GM12878 (cell line): ENCODE data around the gene ATG9A. TPM values are rescaled to one million over a fixed set of nuclear protein-coding genes. Genes with fewer than 3 reads are reported as not detected.

Source experiments
- ATAC-seq: fragments of 200-7000 bp; cut with Tn5 transposase; 3 replicates; pipeline ENCODE4 v1.9.1; 2020; ENCODE audit warnings: mild to moderate bottlenecking, moderate library complexity
- BruUV-seq: library from RNA; stranded (reverse); fragments of 400-500 nt; replicated peaks from 2 replicates; lab custom pipeline; 2021; lab: Mats Ljungman, UMichigan
- CTCF ChIA-PET: fragments of 300-600 bp; sonication (Branson Sonifier 250); formaldehyde crosslinking; extraction: SDS; loops from one replicate; lab custom pipeline; 2021; ENCODE audit warnings: inconsistent platforms; lab: Yijun Ruan, JAX
- POLR2A ChIA-PET: fragments of 350-600 bp; formaldehyde crosslinking; extraction: SDS; loops from one replicate; lab custom pipeline; 2021; ENCODE audit warnings: inconsistent platforms; lab: Charles Lee
- RAD21 ChIA-PET: fragments of 300-600 bp; sonication (Branson Sonifier 250); formaldehyde crosslinking; loops from one replicate; lab custom pipeline; 2023; ENCODE audit warnings: antibody characterized with exemption; ENCODE audit not compliant: unreplicated experiment; lab: Charles Lee
- SMC1A ChIA-PET: fragments of 300-600 bp; sonication (Branson Sonifier 250); formaldehyde crosslinking; loops from one replicate; lab custom pipeline; 2023; ENCODE audit not compliant: unreplicated experiment, uncharacterized antibody; lab: Charles Lee
- DNase-seq: peaks from one replicate; pipeline ENCODE4 v3.0.0-alpha.2; 2011; ENCODE audit warnings: low read depth, low spot score
- FAIRE-seq: peaks from 3 replicates; lab custom pipeline; 2011; peaks lifted over from hg19 to GRCh38; lab: Jason Lieb, UNC
- H2AFZ ChIP-seq: 2 replicates; pipeline ENCODE4 v1.6.0; 2011; ENCODE audit warnings: low read depth, low read length, control low read depth; ENCODE audit not compliant: control insufficient read depth
- H3K27ac ChIP-seq: 2 replicates; pipeline ENCODE4 v1.5.1; 2011; ENCODE audit warnings: control low read depth; ENCODE audit not compliant: control insufficient read depth, insufficient read depth
- H3K27me3 ChIP-seq, 2 experiments: replicated peaks in 1 of 2; 2 replicates each; pipeline versions ENCODE4 v1.6.0 to v1.6.1; 2011; ENCODE audit warnings: low read length in 1 of 2; ENCODE audit not compliant: control insufficient read depth in 2 of 2, insufficient read depth in 2 of 2
- H3K36me3 ChIP-seq, 2 experiments: 2 replicates each; pipeline ENCODE4 v1.5.1; 2011; ENCODE audit warnings: low read length in 1 of 2; ENCODE audit not compliant: control insufficient read depth in 2 of 2, insufficient read depth in 2 of 2
- H3K4me1 ChIP-seq: 2 replicates; pipeline ENCODE4 v1.6.1; 2011; ENCODE audit warnings: mild to moderate bottlenecking, low read length, moderate library complexity, mixed read lengths; ENCODE audit not compliant: control insufficient read depth, insufficient read depth
- H3K4me2 ChIP-seq: 2 replicates; pipeline ENCODE4 v1.6.0; 2011; ENCODE audit warnings: control low read depth; ENCODE audit not compliant: control insufficient read depth, insufficient read depth
- H3K4me3 ChIP-seq: fragments of 200-600 bp; sonication (generic); 2 replicates; pipeline ENCODE4 v1.5.1; 2016
- H3K79me2 ChIP-seq: 2 replicates; pipeline ENCODE4 v1.6.0; 2011; ENCODE audit warnings: low read length; ENCODE audit not compliant: control insufficient read depth, insufficient read depth
- H3K9ac ChIP-seq: 2 replicates; pipeline ENCODE4 v1.8.0; 2011; ENCODE audit warnings: low read length, control low read depth, mixed read lengths; ENCODE audit not compliant: control insufficient read depth, insufficient read depth
- H3K9me3 ChIP-seq: replicated peaks from 3 replicates; pipeline ENCODE4 v1.5.1; 2011; ENCODE audit warnings: mild to moderate bottlenecking, low read length; ENCODE audit not compliant: control insufficient read depth, insufficient read depth
- H4K20me1 ChIP-seq: 2 replicates; pipeline ENCODE4 v1.6.0; 2011; ENCODE audit not compliant: control insufficient read depth, insufficient read depth
- HDGF ChIP-seq: fragments of 450-650 bp; IDR thresholded peaks from 2 replicates; pipeline ENCODE4 v1.6.1; 2016; ENCODE audit warnings: antibody characterized with exemption
- MTA2 ChIP-seq: fragments of 450-650 bp; IDR thresholded peaks from 2 replicates; pipeline ENCODE4 v1.6.1; 2016; ENCODE audit warnings: low read depth, mild to moderate bottlenecking, moderate library complexity
- NFYB ChIP-seq: IDR thresholded peaks from 2 replicates; pipeline ENCODE4 v1.6.1; 2011; ENCODE audit warnings: low read depth, mild to moderate bottlenecking, low read length, improper control_type of control experiment, moderate library complexity; ENCODE audit not compliant: insufficient read depth
- NRF1 ChIP-seq: conservative IDR thresholded peaks from 2 replicates; pipeline ENCODE4 v1.6.1; 2011; ENCODE audit warnings: mild to moderate bottlenecking, low read depth, low read length, improper control_type of control experiment
- PAX8 ChIP-seq: fragments of 450-650 bp; IDR thresholded peaks from 2 replicates; pipeline ENCODE4 v1.6.1; 2017; ENCODE audit warnings: mild to moderate bottlenecking, moderate library complexity
- PML ChIP-seq: IDR thresholded peaks from 2 replicates; pipeline ENCODE4 v1.6.1; 2012; ENCODE audit warnings: low read length, inconsistent platforms
- POLR2AphosphoS5 ChIP-seq: IDR thresholded peaks from 2 replicates; pipeline ENCODE4 v1.6.1; 2011; ENCODE audit warnings: mild to moderate bottlenecking, low read length, inconsistent platforms
- POU2F2 ChIP-seq: IDR thresholded peaks from 3 replicates; pipeline ENCODE4 v1.6.1; 2011; ENCODE audit warnings: low read depth, mild to moderate bottlenecking, low read length, borderline replicate concordance
- SRF ChIP-seq, 2 experiments: IDR thresholded peaks; 2 replicates each; pipeline ENCODE4 v1.6.1; 2011; ENCODE audit warnings: low read depth in 2 of 2, low read length in 2 of 2, mild to moderate bottlenecking in 1 of 2, moderate library complexity in 1 of 2
- ZNF24 ChIP-seq: fragments of 450-650 bp; IDR thresholded peaks from 2 replicates; pipeline ENCODE4 v1.6.1; 2017; ENCODE audit warnings: antibody characterized with exemption, mild to moderate bottlenecking
- WGBS: methylation state at CpG from one replicate; pipeline ENCODE4 v1.1.6; 2016; ENCODE audit warnings: low lambda C conversion rate; ENCODE audit not compliant: insufficient replicate concordance, insufficient coverage; ENCODE audit errors: missing lambda C conversion rate; 5-methylcytosine and 5-hydroxymethylcytosine counted together
- in situ Hi-C: fragments of 300-500 bp; cut with MboI; formaldehyde crosslinking; loops from 9 replicates; pipeline ENCODE4 v1.14.3; 2018; ENCODE audit warnings: mixed read lengths
- intact Hi-C: fragments of 100-400 bp; cut with micrococcal nuclease; formaldehyde crosslinking; loops from one replicate; pipeline ENCODE4 v1.14.2; 2022; ENCODE audit not compliant: unreplicated experiment
- polyA plus RNA-seq, 11 experiments: library from polyadenylated mRNA; depleted of rRNA in 4 of 11; unstranded in 6 of 11; stranded (reverse) in 5 of 11; fragments of >200 nt; fragmentation: Nextera tagmentation in 4 of 11; fragmentation: Illumina TruSeq in 1 of 11; extraction: Ambion mirVana in 4 of 11; extraction: Trizol in 1 of 11; gene quantifications; 1 replicate in 1 of 11; 2 replicates in 10 of 11; pipeline versions ENCODE4 v1.2.1 to v1.2.3, GENCODE V29; 2011 to 2016; ENCODE audit warnings: inconsistent platforms in 2 of 11, missing spikeins in 2 of 11, low read depth in 1 of 11
- total RNA-seq, 4 experiments: library from RNA; depleted of rRNA in 3 of 4; stranded (reverse); fragments of >200 nt in 3 of 4; fragmentation: Illumina TruSeq in 1 of 4; extraction: Trizol in 1 of 4; gene quantifications; 2 replicates each; pipeline versions ENCODE4 v1.2.1 to v1.2.3, GENCODE V29; 2013 to 2021
- TF ChIP-seq, protein P1 (sequence below): IDR thresholded peaks from 2 replicates; pipeline ENCODE4 v1.6.1; 2011; ENCODE audit warnings: low read depth, low read length, improper control_type of control experiment, borderline replicate concordance
- TF ChIP-seq, protein P2 (sequence below): fragments of 450-650 bp; IDR thresholded peaks from 2 replicates; pipeline ENCODE4 v1.6.1; 2017; ENCODE audit warnings: mild to moderate bottlenecking, moderate library complexity
- TF ChIP-seq, protein P3 (sequence below): IDR thresholded peaks from 2 replicates; pipeline ENCODE4 v1.6.1; 2012; ENCODE audit warnings: improper control_type of control experiment, low read depth, low read length; ENCODE audit not compliant: insufficient replicate concordance

ATG9A gene
- total and polyA plus RNA-seq, 10 of the 15 experiments (the other 5 are each of a cell fraction or from before 2014, with no cell fraction given): 0.16 to 37.5 (median 14.6) TPM; not detected in 1

DNA sequence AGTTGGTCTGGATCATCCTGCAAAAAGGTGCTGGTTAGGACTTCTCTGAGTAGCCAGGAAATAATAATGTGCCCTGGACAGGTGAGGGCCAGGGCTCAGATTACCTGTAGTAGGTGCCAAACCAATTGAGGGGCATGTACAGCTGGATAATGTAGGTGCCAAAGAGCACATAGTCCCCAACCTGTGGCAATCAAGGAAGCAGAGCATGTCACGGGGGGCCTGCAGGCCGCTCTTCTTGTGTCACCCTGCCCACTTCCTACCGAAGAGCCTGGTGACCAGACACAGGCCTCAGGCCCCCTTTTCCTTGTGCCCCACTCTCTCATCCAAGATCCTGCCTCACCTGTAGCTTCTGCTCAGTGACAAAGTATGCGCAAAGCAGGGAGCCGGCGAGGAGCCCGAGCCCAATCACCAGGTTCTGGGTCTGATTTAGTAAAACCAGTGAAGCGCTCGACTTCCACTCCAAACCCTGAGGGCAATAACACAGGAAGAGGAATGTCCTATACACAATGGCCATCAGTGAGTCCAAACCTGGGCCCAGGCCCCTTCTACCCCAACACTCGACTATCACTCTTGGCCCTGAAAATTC lies 15.9 kb downstream of the ATG9A start:
- H3K9ac ChIP-seq: no peak overlapping the region
- ChIA-PET RAD21 (no interaction called here), SMC1A (no interaction called here), POLR2A (no interaction called here), CTCF (interaction anchor here (1.4 to 3.0 kb wide), 2 partner anchors 39 to 82 kb away, joined by 4 to 11 read pairs; no protein-coding TSS in a partner anchor)
- no peak overlapping the region for H3K4me2 ChIP-seq
- H3K27ac ChIP-seq: no peak overlapping the region
- BruUV-seq: no TSS peak
- no peaks in the 10 kb centered on the region for H3K27me3 ChIP-seq
- no peaks in the 10 kb centered on the region for H4K20me1 ChIP-seq
- H3K36me3 ChIP-seq: peaks cover 0 to 15% of the 10 kb centered on the region in 2 experiments; a peak in 3 of 4 replicates
- intact Hi-C loops (no loop called here), in situ Hi-C loops (no loop called here)
- no peak overlapping the region for H3K4me3 ChIP-seq
- H3K9me3 ChIP-seq: no peaks in the 10 kb centered on the region
- WGBS: 96% methylated on average over 10 of the region's 10 CpGs
- ATAC-seq: no peak
- no peak overlapping the region for H2AFZ ChIP-seq
- no peak for FAIRE-seq
- peaks cover 12% of the 10 kb centered on the region for H3K79me2 ChIP-seq
- no peak for DNase-seq
- H3K4me1 ChIP-seq: peaks cover 9% of the 10 kb centered on the region
- no peak for TF ChIP-seq ZNF24
- TF ChIP-seq, protein P1, sequence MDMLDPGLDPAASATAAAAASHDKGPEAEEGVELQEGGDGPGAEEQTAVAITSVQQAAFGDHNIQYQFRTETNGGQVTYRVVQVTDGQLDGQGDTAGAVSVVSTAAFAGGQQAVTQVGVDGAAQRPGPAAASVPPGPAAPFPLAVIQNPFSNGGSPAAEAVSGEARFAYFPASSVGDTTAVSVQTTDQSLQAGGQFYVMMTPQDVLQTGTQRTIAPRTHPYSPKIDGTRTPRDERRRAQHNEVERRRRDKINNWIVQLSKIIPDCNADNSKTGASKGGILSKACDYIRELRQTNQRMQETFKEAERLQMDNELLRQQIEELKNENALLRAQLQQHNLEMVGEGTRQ: no peak
- TF ChIP-seq POU2F2: no peak
- TF ChIP-seq MTA2: no peak
- TF ChIP-seq SRF (IDR thresholded peaks at IDR 0.05; ENCODE audit: low read depth in 2 of 2, low read length in 2 of 2): no peak
- TF ChIP-seq HDGF: no peak
- no peak for TF ChIP-seq PML
- TF ChIP-seq, protein P2, sequence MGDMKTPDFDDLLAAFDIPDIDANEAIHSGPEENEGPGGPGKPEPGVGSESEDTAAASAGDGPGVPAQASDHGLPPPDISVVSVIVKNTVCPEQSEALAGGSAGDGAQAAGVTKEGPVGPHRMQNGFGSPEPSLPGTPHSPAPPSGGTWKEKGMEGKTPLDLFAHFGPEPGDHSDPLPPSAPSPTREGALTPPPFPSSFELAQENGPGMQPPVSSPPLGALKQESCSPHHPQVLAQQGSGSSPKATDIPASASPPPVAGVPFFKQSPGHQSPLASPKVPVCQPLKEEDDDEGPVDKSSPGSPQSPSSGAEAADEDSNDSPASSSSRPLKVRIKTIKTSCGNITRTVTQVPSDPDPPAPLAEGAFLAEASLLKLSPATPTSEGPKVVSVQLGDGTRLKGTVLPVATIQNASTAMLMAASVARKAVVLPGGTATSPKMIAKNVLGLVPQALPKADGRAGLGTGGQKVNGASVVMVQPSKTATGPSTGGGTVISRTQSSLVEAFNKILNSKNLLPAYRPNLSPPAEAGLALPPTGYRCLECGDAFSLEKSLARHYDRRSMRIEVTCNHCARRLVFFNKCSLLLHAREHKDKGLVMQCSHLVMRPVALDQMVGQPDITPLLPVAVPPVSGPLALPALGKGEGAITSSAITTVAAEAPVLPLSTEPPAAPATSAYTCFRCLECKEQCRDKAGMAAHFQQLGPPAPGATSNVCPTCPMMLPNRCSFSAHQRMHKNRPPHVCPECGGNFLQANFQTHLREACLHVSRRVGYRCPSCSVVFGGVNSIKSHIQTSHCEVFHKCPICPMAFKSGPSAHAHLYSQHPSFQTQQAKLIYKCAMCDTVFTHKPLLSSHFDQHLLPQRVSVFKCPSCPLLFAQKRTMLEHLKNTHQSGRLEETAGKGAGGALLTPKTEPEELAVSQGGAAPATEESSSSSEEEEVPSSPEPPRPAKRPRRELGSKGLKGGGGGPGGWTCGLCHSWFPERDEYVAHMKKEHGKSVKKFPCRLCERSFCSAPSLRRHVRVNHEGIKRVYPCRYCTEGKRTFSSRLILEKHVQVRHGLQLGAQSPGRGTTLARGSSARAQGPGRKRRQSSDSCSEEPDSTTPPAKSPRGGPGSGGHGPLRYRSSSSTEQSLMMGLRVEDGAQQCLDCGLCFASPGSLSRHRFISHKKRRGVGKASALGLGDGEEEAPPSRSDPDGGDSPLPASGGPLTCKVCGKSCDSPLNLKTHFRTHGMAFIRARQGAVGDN: no peak
- no peak for TF ChIP-seq PAX8
- no peak for TF ChIP-seq NFYB
- TF ChIP-seq, protein P3, sequence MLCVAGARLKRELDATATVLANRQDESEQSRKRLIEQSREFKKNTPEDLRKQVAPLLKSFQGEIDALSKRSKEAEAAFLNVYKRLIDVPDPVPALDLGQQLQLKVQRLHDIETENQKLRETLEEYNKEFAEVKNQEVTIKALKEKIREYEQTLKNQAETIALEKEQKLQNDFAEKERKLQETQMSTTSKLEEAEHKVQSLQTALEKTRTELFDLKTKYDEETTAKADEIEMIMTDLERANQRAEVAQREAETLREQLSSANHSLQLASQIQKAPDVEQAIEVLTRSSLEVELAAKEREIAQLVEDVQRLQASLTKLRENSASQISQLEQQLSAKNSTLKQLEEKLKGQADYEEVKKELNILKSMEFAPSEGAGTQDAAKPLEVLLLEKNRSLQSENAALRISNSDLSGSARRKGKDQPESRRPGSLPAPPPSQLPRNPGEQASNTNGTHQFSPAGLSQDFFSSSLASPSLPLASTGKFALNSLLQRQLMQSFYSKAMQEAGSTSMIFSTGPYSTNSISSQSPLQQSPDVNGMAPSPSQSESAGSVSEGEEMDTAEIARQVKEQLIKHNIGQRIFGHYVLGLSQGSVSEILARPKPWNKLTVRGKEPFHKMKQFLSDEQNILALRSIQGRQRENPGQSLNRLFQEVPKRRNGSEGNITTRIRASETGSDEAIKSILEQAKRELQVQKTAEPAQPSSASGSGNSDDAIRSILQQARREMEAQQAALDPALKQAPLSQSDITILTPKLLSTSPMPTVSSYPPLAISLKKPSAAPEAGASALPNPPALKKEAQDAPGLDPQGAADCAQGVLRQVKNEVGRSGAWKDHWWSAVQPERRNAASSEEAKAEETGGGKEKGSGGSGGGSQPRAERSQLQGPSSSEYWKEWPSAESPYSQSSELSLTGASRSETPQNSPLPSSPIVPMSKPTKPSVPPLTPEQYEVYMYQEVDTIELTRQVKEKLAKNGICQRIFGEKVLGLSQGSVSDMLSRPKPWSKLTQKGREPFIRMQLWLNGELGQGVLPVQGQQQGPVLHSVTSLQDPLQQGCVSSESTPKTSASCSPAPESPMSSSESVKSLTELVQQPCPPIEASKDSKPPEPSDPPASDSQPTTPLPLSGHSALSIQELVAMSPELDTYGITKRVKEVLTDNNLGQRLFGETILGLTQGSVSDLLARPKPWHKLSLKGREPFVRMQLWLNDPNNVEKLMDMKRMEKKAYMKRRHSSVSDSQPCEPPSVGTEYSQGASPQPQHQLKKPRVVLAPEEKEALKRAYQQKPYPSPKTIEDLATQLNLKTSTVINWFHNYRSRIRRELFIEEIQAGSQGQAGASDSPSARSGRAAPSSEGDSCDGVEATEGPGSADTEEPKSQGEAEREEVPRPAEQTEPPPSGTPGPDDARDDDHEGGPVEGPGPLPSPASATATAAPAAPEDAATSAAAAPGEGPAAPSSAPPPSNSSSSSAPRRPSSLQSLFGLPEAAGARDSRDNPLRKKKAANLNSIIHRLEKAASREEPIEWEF: no peak
- no peak for TF ChIP-seq POLR2AphosphoS5
- TF ChIP-seq NRF1: no peak
